ENCODE measurements around the gene AIF1L. TPM values are rescaled to one million over a fixed set of nuclear protein-coding genes. Genes with fewer than 3 reads are reported as not detected.

AIF1L gene
- total RNA-seq, 1 donor from 2014 or later, result 122 TPM

DNA sequence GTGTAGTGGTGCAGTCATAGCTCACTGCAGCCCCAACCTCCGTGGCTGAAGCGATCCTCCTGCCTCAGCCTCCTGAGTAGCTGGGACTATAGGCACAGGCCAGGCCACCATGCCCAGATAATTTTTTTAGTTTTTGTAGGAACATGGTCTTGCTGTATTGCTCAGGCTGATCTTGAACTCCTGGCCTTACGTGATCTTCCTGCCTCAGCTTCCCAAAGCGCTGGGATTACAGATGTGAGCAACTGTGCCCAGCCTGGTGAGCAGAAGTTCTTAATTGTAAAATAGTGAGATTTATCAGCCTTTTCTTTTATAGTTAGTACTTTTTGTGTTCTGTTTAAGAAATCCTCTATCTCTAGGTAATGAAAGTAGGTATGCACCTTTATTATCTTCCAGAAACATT is 71.6 kb downstream of the AIF1L start:
- H3K4me3 Mint-ChIP-seq, result no peak overlapping the region
- no peak for DNase-seq (ENCODE audit: low read depth, low spot score)
- H3K27ac Mint-ChIP-seq (ENCODE audit: unreplicated experiment), result no peak overlapping the region
- H3K36me3 Mint-ChIP-seq (ENCODE audit: low read depth), result peaks cover 16% of the 10 kb centered on the region
- no peaks in the 10 kb centered on the region for H3K9me3 Mint-ChIP-seq
- no peaks in the 10 kb centered on the region for H3K4me1 Mint-ChIP-seq
- no peaks in the 10 kb centered on the region for H3K27me3 Mint-ChIP-seq (ENCODE audit: low read depth)
- TF ChIP-seq, protein P1, sequence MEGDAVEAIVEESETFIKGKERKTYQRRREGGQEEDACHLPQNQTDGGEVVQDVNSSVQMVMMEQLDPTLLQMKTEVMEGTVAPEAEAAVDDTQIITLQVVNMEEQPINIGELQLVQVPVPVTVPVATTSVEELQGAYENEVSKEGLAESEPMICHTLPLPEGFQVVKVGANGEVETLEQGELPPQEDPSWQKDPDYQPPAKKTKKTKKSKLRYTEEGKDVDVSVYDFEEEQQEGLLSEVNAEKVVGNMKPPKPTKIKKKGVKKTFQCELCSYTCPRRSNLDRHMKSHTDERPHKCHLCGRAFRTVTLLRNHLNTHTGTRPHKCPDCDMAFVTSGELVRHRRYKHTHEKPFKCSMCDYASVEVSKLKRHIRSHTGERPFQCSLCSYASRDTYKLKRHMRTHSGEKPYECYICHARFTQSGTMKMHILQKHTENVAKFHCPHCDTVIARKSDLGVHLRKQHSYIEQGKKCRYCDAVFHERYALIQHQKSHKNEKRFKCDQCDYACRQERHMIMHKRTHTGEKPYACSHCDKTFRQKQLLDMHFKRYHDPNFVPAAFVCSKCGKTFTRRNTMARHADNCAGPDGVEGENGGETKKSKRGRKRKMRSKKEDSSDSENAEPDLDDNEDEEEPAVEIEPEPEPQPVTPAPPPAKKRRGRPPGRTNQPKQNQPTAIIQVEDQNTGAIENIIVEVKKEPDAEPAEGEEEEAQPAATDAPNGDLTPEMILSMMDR (conservative IDR thresholded peaks at IDR 0.05), result no peak

DNA sequence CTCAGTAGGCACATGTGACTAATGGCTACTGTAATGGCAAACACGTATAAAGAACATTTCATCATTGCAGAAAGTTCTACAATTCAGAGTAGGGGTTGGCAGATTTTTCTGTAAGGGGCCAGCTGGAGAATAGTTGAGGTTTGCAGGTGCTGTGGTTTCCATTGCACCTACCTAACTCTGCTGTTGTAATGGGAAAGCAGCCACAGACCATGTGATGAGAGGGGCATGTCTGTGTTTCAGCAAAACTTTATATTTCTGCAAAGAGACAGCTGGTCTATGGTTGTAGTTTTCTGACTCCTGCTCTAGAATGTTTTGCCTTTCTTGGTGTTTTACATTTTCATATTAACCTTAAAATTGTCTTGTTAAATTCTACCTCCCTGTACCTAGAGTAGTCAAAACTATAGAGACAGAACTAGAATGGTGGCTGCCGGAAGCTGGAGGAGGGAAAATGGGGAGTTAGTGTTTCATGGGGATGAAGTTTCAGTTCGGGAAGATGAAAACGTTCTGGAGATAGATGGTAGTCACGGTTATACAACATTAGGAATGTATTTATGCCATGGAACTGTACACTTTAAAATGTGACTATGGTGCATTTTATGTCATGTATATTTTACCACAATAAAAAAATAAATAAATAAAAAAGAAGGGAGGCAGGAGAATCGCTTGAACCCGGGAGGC is 73.4 kb downstream of the AIF1L start:
- no peak overlapping the region for H3K27ac Mint-ChIP-seq (ENCODE audit: unreplicated experiment)
- peaks cover 15% of the 10 kb centered on the region for H3K36me3 Mint-ChIP-seq (ENCODE audit: low read depth)
- DNase-seq (ENCODE audit: low read depth, low spot score), result no peak

More for the DNA sequence above, 73.4 kb downstream of the AIF1L start:
- H3K4me3 Mint-ChIP-seq, result no peak overlapping the region
- no peaks in the 10 kb centered on the region for H3K9me3 Mint-ChIP-seq
- H3K27me3 Mint-ChIP-seq (ENCODE audit: low read depth), result no peaks in the 10 kb centered on the region
- H3K4me1 Mint-ChIP-seq, result no peaks in the 10 kb centered on the region
- TF ChIP-seq, protein P1 (conservative IDR thresholded peaks at IDR 0.05), result no peak

Other genes starting within 250 kb of the AIF1L start
- gene QRFP, start 199.7 kb upstream of the AIF1L start, total RNA-seq, result not detected in 2 replicates
- 0.23 and 0.45 TPM in 2 replicates for gene FIBCD1, start 157.3 kb upstream of the AIF1L start, total RNA-seq
- 2.8 and 4.0 TPM in 2 replicates for gene LAMC3, start 87.4 kb upstream of the AIF1L start, total RNA-seq
- gene NUP214, start 29.1 kb downstream of the AIF1L start, total RNA-seq, result 72.3 and 77.9 TPM in 2 replicates
- gene FAM78A, start 180.0 kb downstream of the AIF1L start, total RNA-seq, result 3.8 and 4.4 TPM in 2 replicates
- 5.8 and 6.9 TPM in 2 replicates for gene PLPP7, start 193.2 kb downstream of the AIF1L start, total RNA-seq